GM23338 (cell line): ENCODE results near the gene MAD1L1.

Experiments used
- CREB1 ChIP-seq: fragments of 250-450 bp; sonication (Bioruptor Pico); IDR thresholded peaks from 2 replicates; pipeline ENCODE4 v1.5.0; 2020; ENCODE audit warnings: low read depth, mild to moderate bottlenecking, moderate library complexity
- EZH2 ChIP-seq: fragments of 200-600 bp; sonication (generic); IDR thresholded peaks from one replicate; pipeline ENCODE4 v1.8.0; 2017; ENCODE audit warnings: antibody characterized with exemption, mild to moderate bottlenecking, low read depth; ENCODE audit not compliant: unreplicated experiment
- ZNF114 ChIP-seq: fragments of 250-450 bp; sonication (Bioruptor Pico); IDR thresholded peaks from 2 replicates; pipeline ENCODE4 v1.5.0; 2020; ENCODE audit warnings: mild to moderate bottlenecking, moderate library complexity
- TF ChIP-seq, protein P1 (sequence below), 2 experiments: fragments of 200-600 bp in 1 of 2; sonication (generic) in 1 of 2; conservative IDR thresholded peaks; 2 replicates each; pipeline versions ENCODE4 v1.5.1 to v1.6.1; 2016 to 2017; ENCODE audit warnings: antibody characterized with exemption in 2 of 2, low read depth in 2 of 2, mild to moderate bottlenecking in 2 of 2, moderate library complexity in 1 of 2

- TF ChIP-seq EZH2 (no peak), CREB1 (CRISPR knock-in tag) (no peak), ZNF114 (CRISPR knock-in tag) (no peak)
- TF ChIP-seq, protein P1, sequence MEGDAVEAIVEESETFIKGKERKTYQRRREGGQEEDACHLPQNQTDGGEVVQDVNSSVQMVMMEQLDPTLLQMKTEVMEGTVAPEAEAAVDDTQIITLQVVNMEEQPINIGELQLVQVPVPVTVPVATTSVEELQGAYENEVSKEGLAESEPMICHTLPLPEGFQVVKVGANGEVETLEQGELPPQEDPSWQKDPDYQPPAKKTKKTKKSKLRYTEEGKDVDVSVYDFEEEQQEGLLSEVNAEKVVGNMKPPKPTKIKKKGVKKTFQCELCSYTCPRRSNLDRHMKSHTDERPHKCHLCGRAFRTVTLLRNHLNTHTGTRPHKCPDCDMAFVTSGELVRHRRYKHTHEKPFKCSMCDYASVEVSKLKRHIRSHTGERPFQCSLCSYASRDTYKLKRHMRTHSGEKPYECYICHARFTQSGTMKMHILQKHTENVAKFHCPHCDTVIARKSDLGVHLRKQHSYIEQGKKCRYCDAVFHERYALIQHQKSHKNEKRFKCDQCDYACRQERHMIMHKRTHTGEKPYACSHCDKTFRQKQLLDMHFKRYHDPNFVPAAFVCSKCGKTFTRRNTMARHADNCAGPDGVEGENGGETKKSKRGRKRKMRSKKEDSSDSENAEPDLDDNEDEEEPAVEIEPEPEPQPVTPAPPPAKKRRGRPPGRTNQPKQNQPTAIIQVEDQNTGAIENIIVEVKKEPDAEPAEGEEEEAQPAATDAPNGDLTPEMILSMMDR (conservative IDR thresholded peaks at IDR 0.05; ENCODE audit: low read depth in 2 of 2) = no peak
Observed at GRCh38 chr7:1857487-1858421, 375.0 kb downstream of the MAD1L1 start.
